OCI-LY7 (cell line): ENCODE results near the gene TNIK. TPM values are rescaled to one million over a fixed set of nuclear protein-coding genes. Genes with fewer than 3 reads are reported as not detected.

Source experiments
- BruUV-seq: library from RNA; stranded (reverse); fragments of 400-500 nt; replicated peaks from 2 replicates; lab custom pipeline; 2021; lab: Mats Ljungman, UMichigan
- CTCF ChIA-PET: fragments of 300-600 bp; sonication (Branson Sonifier 250); formaldehyde crosslinking; loops from one replicate; lab custom pipeline; 2022; ENCODE audit warnings: antibody characterized with exemption; ENCODE audit not compliant: unreplicated experiment; lab: Charles Lee
- POLR2A ChIA-PET: fragments of 300-600 bp; sonication (Branson Sonifier 250); formaldehyde crosslinking; loops from one replicate; lab custom pipeline; 2022; ENCODE audit warnings: antibody characterized with exemption; lab: Charles Lee
- DNase-seq: peaks from one replicate; pipeline ENCODE4 v3.0.0-alpha.2; 2015; ENCODE audit warnings: low spot score
- H2AFZ ChIP-seq: fragments of 200-600 bp; sonication (generic), shearing (Covaris generic); 2 replicates; pipeline ENCODE4 v1.6.1; 2014; ENCODE audit warnings: mild to moderate bottlenecking, antibody characterized with exemption, low read length, moderate library complexity
- H3K27ac ChIP-seq: fragments of 200-600 bp; sonication (generic); 2 replicates; pipeline ENCODE4 v1.5.1; 2014; ENCODE audit warnings: mixed run types, low read depth, mild to moderate bottlenecking, moderate library complexity, low read length, inconsistent platforms; ENCODE audit not compliant: poor library complexity, severe bottlenecking
- H3K36me3 ChIP-seq: fragments of 200-600 bp; sonication (generic); 2 replicates; pipeline ENCODE4 v1.6.1; 2014; ENCODE audit warnings: mild to moderate bottlenecking, antibody characterized with exemption, low read length, moderate library complexity, mixed read lengths; ENCODE audit not compliant: insufficient read depth
- H3K4me1 ChIP-seq: fragments of 200-600 bp; sonication (generic); 2 replicates; pipeline ENCODE4 v1.5.1; 2014; ENCODE audit warnings: mild to moderate bottlenecking, low read length; ENCODE audit not compliant: insufficient read depth, poor library complexity, severe bottlenecking
- H3K4me2 ChIP-seq: fragments of 200-600 bp; sonication (generic); 2 replicates; pipeline ENCODE4 v1.6.1; 2014; ENCODE audit warnings: mild to moderate bottlenecking, low read length
- H3K4me3 ChIP-seq: fragments of 200-600 bp; sonication (generic); 2 replicates; pipeline ENCODE4 v1.5.1; 2014; ENCODE audit warnings: mild to moderate bottlenecking, low read depth, low read length; ENCODE audit not compliant: poor library complexity, severe bottlenecking
- H3K79me2 ChIP-seq: fragments of 200-600 bp; sonication (generic); 2 replicates; pipeline ENCODE4 v1.6.1; 2016; ENCODE audit warnings: low read depth, mild to moderate bottlenecking, low read length, moderate library complexity, mixed read lengths; ENCODE audit not compliant: insufficient read depth
- H3K9me2 ChIP-seq: fragments of 200-600 bp; sonication (generic); 2 replicates; pipeline ENCODE4 v1.6.1; 2016; ENCODE audit warnings: mild to moderate bottlenecking, low read length, mixed read lengths; ENCODE audit not compliant: insufficient read depth
- H3K9me3 ChIP-seq: fragments of 200-600 bp; sonication (generic); 2 replicates; pipeline ENCODE4 v1.6.1; 2014; ENCODE audit warnings: mild to moderate bottlenecking, mixed run types, low read length, mixed read lengths
- H4K20me1 ChIP-seq: fragments of 200-600 bp; sonication (generic); 2 replicates; pipeline ENCODE4 v1.6.1; 2014; ENCODE audit warnings: mild to moderate bottlenecking, antibody characterized with exemption, low read length, moderate library complexity, mixed read lengths; ENCODE audit not compliant: insufficient read depth
- EZH2phosphoT487 ChIP-seq: fragments of 200-600 bp; sonication (generic); IDR thresholded peaks from 2 replicates; pipeline ENCODE4 v1.6.1; 2018; ENCODE audit warnings: low read depth, borderline replicate concordance, mild to moderate bottlenecking, mixed run types, antibody characterized with exemption, low read length, moderate library complexity, mixed read lengths
- intact Hi-C: fragments of 100-400 bp; cut with micrococcal nuclease; formaldehyde crosslinking; loops from one replicate; pipeline ENCODE4 v1.10.0; 2022; ENCODE audit not compliant: unreplicated experiment
- total RNA-seq, 2 experiments: library from RNA; depleted of rRNA in 1 of 2; stranded (reverse); fragments of >200 nt in 1 of 2; shearing (Covaris generic) in 1 of 2; gene quantifications; 2 replicates each; pipeline ENCODE4 v1.2.3, GENCODE V29; 2014 to 2022
- TF ChIP-seq, protein P1 (sequence below): fragments of 200-600 bp; sonication (generic); conservative IDR thresholded peaks from 2 replicates; pipeline ENCODE4 v1.5.1; 2014; ENCODE audit warnings: mild to moderate bottlenecking, antibody characterized with exemption, low read length, moderate library complexity, mixed read lengths

TNIK gene
- total RNA-seq, 2 experiments from 2014 or later = not detected

DNA sequence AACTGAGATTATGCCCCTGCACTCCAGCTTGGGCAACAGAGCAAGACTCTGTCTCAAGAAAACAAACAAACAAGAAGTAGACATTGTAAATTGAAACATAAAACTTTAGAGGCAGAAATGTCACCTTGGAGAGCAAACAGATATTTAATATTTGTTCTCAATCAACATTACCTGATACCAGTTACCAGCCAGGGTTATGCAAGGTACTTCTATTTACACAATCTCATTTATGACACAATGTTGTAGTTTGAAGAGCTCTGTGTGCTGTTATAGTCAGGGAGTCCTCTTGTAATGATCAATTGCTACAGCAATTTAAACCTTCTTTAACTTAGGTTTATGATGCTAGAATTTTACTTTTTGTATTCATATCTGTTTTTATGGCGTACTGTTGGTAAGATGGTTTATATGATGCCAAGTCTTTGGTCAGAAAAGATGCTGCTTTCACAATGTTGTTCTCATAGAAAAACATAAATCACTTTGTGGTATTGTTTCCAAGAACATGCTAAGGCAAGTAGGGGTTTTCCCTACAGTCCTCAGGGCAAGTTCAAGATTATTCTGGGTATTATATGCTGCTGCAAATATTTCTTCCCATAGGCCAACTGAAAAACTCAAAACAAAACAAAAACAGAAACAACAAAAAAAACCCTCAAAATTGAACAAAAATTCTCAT lies 173.5 kb downstream of the TNIK start:
- no peak for TF ChIP-seq EZH2phosphoT487
- TF ChIP-seq, protein P1, sequence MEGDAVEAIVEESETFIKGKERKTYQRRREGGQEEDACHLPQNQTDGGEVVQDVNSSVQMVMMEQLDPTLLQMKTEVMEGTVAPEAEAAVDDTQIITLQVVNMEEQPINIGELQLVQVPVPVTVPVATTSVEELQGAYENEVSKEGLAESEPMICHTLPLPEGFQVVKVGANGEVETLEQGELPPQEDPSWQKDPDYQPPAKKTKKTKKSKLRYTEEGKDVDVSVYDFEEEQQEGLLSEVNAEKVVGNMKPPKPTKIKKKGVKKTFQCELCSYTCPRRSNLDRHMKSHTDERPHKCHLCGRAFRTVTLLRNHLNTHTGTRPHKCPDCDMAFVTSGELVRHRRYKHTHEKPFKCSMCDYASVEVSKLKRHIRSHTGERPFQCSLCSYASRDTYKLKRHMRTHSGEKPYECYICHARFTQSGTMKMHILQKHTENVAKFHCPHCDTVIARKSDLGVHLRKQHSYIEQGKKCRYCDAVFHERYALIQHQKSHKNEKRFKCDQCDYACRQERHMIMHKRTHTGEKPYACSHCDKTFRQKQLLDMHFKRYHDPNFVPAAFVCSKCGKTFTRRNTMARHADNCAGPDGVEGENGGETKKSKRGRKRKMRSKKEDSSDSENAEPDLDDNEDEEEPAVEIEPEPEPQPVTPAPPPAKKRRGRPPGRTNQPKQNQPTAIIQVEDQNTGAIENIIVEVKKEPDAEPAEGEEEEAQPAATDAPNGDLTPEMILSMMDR = no peak
- Histone ChIP-seq H3K36me3 (no peaks in the 10 kb centered on the region), H3K27ac (no peak overlapping the region), H4K20me1 (no peaks in the 10 kb centered on the region), H3K9me2 (no peaks in the 10 kb centered on the region), H3K4me2 (no peak overlapping the region), H3K4me3 (no peak overlapping the region), H3K9me3 (no peaks in the 10 kb centered on the region), H3K79me2 (no peaks in the 10 kb centered on the region), H3K4me1 (no peaks in the 10 kb centered on the region), H2AFZ (no peak overlapping the region)
- intact Hi-C loops = no loop called here
- POLR2A ChIA-PET = no interaction called here
- CTCF ChIA-PET = no interaction called here
- BruUV-seq = no TSS peak
- DNase-seq = no peak

DNA sequence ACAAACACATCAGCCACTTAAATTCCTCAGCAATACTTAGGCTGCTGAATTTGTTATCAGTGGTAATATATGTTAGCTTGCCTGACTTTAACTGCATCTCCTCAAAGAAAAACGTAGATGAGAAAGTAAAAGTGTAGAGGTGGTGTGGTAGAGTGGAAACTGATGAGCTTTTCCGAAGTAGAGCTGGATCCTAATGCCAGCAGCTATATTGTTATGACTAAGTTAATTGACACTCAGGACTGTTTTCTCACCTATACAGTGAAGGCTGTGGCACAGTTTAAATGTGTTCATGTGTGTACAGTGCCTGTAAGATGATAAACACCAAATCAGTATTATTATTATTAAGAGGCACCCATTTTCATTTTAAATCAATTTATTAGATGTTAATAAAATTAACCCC lies 174.9 kb downstream of the TNIK start:
- Histone ChIP-seq H2AFZ (no peak overlapping the region), H3K4me1 (no peaks in the 10 kb centered on the region), H3K36me3 (no peaks in the 10 kb centered on the region), H4K20me1 (no peaks in the 10 kb centered on the region), H3K4me2 (no peak overlapping the region), H3K27ac (no peak overlapping the region), H3K9me2 (no peaks in the 10 kb centered on the region), H3K9me3 (no peaks in the 10 kb centered on the region), H3K79me2 (no peaks in the 10 kb centered on the region), H3K4me3 (no peak overlapping the region)
- BruUV-seq = no TSS peak
- CTCF ChIA-PET = no interaction called here
- TF ChIP-seq EZH2phosphoT487 = no peak
- TF ChIP-seq, protein P1 = no peak
- intact Hi-C loops = no loop called here
- POLR2A ChIA-PET = interaction anchor here (0.6 to 0.9 kb wide), 3 partner anchors 16 to 202 kb away, joined by 3 read pairs; no protein-coding TSS in a partner anchor
- DNase-seq = no peak

DNA sequence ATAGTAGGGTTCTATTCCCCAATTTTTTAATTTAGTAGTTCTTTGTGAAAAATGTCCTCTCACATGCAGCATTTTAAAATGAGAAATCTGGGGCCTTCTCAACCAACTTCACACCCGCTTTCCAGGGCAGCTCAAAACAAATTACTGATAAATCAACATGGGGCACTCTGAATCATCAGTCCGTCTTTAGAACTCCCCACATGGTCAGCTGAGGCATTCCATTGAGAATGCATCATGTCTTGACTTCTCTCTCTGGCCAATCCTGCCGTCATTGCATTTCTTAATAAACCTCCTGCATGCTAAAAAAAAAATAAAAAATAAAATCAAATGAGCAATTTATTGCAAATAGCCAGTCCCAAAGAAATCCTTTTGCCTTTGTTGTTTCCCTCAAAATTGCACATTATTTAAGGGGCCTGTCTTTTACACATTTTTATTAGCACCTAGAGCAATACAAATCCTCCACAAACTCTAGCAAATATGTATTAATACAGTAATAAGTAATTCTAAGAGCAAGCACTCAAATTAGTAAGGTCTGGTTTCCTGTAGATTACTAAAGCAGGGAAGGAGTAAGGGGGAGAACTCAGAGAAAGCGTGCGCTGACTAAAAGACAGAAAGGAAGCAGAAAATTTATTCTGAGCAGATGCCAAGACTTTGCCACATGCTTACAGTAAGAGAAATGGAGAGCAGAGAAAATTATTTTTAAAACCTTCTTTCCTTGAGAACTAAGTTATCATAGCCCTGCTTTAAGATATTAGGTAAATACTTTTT lies 175.7 kb downstream of the TNIK start:
- DNase-seq = no peak
- H3K9me2 ChIP-seq = no peaks in the 10 kb centered on the region
- no peak overlapping the region for H3K27ac ChIP-seq
- H3K4me2 ChIP-seq = no peak overlapping the region
- H3K4me3 ChIP-seq = no peak overlapping the region
- H4K20me1 ChIP-seq = no peaks in the 10 kb centered on the region
- no peak overlapping the region for H2AFZ ChIP-seq
- ChIA-PET CTCF (no interaction called here), POLR2A (interaction anchor here (0.6 to 0.9 kb wide), 4 partner anchors 15 to 66 kb away, joined by 3 to 4 read pairs (median 3); no protein-coding TSS in a partner anchor)
- no peaks in the 10 kb centered on the region for H3K79me2 ChIP-seq
- H3K36me3 ChIP-seq = no peaks in the 10 kb centered on the region
- TF ChIP-seq, protein P1 = no peak
- no peak for TF ChIP-seq EZH2phosphoT487
- no TSS peak for BruUV-seq
- no peaks in the 10 kb centered on the region for H3K4me1 ChIP-seq
- no peaks in the 10 kb centered on the region for H3K9me3 ChIP-seq
- intact Hi-C loops = no loop called here
